Measurements from ENCODE around the gene MTHFD1L. TPM values are rescaled to one million over a fixed set of nuclear protein-coding genes. Genes with fewer than 3 reads are reported as not detected.

The MTHFD1L gene
- total RNA-seq, 1 donor from 2014 or later, result 125 TPM

GRCh38 chr6:150894935-150895552, 29.5 kb downstream of the MTHFD1L start:
- DNase-seq (ENCODE audit: low spot score), result peak; percentile 6
- Mint-ChIP-seq H3K4me3 (peak overlapping the region; percentile 47), H3K4me1 (ENCODE audit: low read depth) (peaks cover 33% of the 10 kb centered on the region), H3K36me3 (ENCODE audit: low read depth) (peaks cover 22% of the 10 kb centered on the region), H3K27me3 (ENCODE audit: insufficient read depth) (no peaks in the 10 kb centered on the region), H3K27ac (peak overlapping the region; percentile 52), H3K9me3 (no peaks in the 10 kb centered on the region)
- intact Hi-C loops (cut with micrococcal nuclease), result loop anchor here (5.0 kb wide), 1 partner anchor 117 kb away; no protein-coding TSS in a partner anchor

DNA sequence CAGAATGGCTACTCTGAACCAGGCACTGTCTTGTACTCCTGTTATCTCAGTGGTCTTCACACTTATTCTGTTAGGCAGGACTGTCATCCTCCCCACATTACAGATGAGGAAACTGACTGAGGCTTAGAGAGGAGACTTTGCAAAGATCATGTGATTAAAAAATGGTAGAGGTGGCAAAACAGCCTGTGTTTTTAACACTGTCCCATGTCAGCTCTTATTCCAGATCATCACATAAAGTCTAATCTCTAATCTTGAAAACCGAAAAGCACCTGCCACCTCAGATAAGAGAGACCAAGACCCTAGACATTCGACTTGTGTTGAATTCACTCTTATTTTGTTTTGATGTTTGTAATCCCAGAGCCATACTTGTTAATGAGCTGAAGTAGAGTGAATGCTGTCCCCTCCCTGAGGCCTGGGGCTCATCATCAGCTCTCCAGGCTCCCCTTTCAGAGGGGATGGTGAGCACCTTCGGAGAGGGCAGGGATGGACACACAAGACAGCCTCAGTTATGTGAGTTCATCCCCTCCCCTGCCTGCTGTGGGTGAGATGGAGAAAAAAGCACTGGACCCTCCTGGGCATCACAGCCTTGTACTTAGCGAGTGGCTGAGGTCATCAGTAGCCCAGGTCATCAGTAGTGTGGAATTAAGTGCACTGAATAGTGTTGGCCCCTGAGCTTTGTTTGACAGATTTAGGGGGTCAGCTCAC, 30.6 kb downstream of the MTHFD1L start:
- intact Hi-C loops (cut with micrococcal nuclease), result no loop called here
- no peak overlapping the region for H3K4me3 Mint-ChIP-seq
- peaks cover 33% of the 10 kb centered on the region for H3K4me1 Mint-ChIP-seq (ENCODE audit: low read depth)
- H3K27ac Mint-ChIP-seq, result no peak overlapping the region
- H3K9me3 Mint-ChIP-seq, result no peaks in the 10 kb centered on the region
- H3K27me3 Mint-ChIP-seq (ENCODE audit: insufficient read depth), result no peaks in the 10 kb centered on the region
- peaks cover 19% of the 10 kb centered on the region for H3K36me3 Mint-ChIP-seq (ENCODE audit: low read depth)
- no peak for DNase-seq (ENCODE audit: low spot score)

DNA sequence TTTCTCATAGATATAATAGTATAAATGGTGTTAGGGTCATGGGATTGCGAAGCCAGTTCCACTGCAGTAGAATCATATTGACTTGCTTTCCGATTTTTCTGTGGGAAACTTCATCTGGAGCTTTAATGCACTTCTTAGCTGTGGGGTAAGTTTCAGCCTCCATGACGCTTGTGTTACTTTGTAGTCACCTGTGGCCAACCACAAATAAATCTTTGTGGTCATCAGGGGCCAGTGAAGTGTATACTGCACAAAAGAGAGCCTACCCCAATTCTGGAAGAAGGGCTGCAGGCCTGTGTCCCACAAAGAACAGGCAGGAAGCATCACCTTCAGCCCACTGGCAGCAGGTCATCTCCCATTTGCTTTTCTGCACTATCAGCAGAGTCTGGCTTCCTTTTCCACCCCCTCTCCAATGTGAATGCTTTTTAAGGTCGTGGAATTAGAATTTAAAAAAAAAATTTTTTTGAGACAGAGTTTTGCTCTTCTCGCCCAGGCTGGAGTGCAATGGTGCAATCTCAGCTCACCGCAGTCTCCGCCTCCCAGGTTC, 32.0 kb downstream of the MTHFD1L start:
- H3K4me3 Mint-ChIP-seq, result no peak overlapping the region
- no peak for DNase-seq (ENCODE audit: low spot score)
- H3K27me3 Mint-ChIP-seq (ENCODE audit: insufficient read depth), result no peaks in the 10 kb centered on the region
- intact Hi-C loops (cut with micrococcal nuclease), result no loop called here
- H3K36me3 Mint-ChIP-seq (ENCODE audit: low read depth), result peaks cover 14% of the 10 kb centered on the region
- H3K27ac Mint-ChIP-seq, result no peak overlapping the region
- peaks cover 33% of the 10 kb centered on the region for H3K4me1 Mint-ChIP-seq (ENCODE audit: low read depth)
- H3K9me3 Mint-ChIP-seq, result no peaks in the 10 kb centered on the region

DNA sequence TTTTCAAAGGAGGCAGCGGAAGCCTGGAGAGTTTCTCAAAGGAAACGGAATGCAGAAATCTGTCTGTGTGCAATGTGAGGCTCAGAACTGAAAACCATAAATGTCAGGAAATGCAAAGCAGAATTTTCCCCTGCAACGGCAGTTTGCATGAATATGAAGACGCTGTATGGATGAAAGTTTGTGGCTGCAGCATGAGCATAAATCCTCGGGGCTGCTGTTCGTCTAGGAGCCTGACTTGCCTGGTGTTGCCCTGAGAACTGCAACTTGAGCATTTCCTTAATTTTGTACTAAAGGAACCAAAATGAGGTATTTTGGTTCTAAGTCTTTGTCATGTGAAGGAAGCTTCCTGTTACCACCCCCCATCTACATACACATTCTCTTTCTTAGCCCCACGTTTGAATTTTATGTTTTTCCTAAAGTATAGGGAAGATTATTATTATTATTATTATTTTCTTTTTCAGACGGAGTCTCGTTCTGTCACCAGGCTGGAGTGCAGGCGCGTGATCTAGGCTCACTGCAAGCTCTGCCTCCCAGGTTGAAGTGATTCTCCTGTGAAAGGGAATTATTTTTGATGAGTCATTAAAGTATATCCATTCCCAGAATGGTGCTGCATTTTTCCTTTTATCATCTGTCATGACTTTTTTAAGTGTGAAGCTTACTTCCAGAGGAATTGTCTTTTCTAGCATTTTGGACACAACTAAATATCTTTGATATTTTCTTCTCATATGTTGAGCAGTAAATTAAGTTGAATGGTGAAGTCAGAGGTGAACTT, 33.1 kb downstream of the MTHFD1L start:
- H3K4me3 Mint-ChIP-seq, result no peak overlapping the region
- no peak for DNase-seq (ENCODE audit: low spot score)
- H3K4me1 Mint-ChIP-seq (ENCODE audit: low read depth), result peaks cover 33% of the 10 kb centered on the region
- no peaks in the 10 kb centered on the region for H3K9me3 Mint-ChIP-seq
- H3K27ac Mint-ChIP-seq, result no peak overlapping the region
- intact Hi-C loops (cut with micrococcal nuclease), result no loop called here
- H3K27me3 Mint-ChIP-seq (ENCODE audit: insufficient read depth), result no peaks in the 10 kb centered on the region
- peaks cover 11% of the 10 kb centered on the region for H3K36me3 Mint-ChIP-seq (ENCODE audit: low read depth)

DNA sequence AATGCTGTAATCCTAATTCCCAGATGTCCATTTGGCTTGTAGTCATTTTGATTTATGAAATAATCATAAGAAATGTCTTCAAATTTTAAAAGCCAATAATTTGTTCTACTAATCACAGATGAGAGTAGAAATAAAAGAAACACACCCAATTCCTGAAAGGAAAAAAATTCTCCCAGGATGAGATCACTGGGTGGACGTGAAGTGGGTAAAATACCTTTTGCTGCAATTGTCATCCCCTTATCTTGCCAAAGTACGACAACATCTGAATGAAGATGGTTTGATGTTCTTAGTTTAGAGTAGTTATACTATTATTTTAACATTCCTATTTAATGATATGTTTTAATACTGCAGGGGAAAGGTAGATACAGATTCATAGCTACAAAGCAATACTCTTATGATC, 33.7 kb downstream of the MTHFD1L start:
- intact Hi-C loops (cut with micrococcal nuclease), result no loop called here
- Mint-ChIP-seq H3K4me3 (no peak overlapping the region), H3K9me3 (no peaks in the 10 kb centered on the region), H3K27ac (no peak overlapping the region), H3K36me3 (ENCODE audit: low read depth) (peaks cover 11% of the 10 kb centered on the region), H3K27me3 (ENCODE audit: insufficient read depth) (no peaks in the 10 kb centered on the region), H3K4me1 (ENCODE audit: low read depth) (peaks cover 28% of the 10 kb centered on the region)
- DNase-seq (ENCODE audit: low spot score), result no peak

GRCh38 chr6:150900049-150900448, 34.5 kb downstream of the MTHFD1L start:
- Mint-ChIP-seq H3K4me3 (no peak overlapping the region), H3K27ac (no peak overlapping the region), H3K4me1 (ENCODE audit: low read depth) (peaks cover 20% of the 10 kb centered on the region), H3K36me3 (ENCODE audit: low read depth) (peaks cover 10% of the 10 kb centered on the region), H3K27me3 (ENCODE audit: insufficient read depth) (no peaks in the 10 kb centered on the region), H3K9me3 (no peaks in the 10 kb centered on the region)
- DNase-seq (ENCODE audit: low spot score), result no peak
- intact Hi-C loops (cut with micrococcal nuclease), result no loop called here

GRCh38 chr6:150902142-150902776, 36.8 kb downstream of the MTHFD1L start:
- Mint-ChIP-seq H3K27me3 (ENCODE audit: insufficient read depth) (no peaks in the 10 kb centered on the region), H3K9me3 (no peaks in the 10 kb centered on the region), H3K27ac (no peak overlapping the region), H3K4me1 (ENCODE audit: low read depth) (peaks cover 9% of the 10 kb centered on the region), H3K4me3 (no peak overlapping the region), H3K36me3 (ENCODE audit: low read depth) (peaks cover 23% of the 10 kb centered on the region)
- no peak for DNase-seq (ENCODE audit: low spot score)
- intact Hi-C loops (cut with micrococcal nuclease), result no loop called here

DNA sequence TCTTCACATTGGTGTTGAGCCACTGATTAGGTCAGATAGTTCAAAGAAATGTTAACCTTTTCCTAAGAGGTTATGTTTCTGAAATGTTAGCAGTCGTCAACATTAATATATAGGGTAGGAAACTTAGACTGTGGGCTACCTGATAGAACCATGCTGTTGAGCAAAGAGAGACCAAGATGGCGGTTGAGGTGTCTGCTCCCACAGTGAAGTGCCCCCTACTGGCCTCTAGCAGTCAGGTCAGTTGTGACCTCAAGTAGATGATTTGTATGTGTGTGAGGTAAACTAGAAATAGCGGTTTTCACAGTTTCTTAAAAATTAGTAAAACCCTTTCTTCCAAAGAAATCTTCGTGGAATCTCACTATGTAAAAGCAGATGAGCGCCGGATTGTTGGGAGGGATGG, 40.3 kb downstream of the MTHFD1L start:
- Mint-ChIP-seq H3K9me3 (no peaks in the 10 kb centered on the region), H3K27me3 (ENCODE audit: insufficient read depth) (no peaks in the 10 kb centered on the region), H3K27ac (no peak overlapping the region), H3K4me3 (no peak overlapping the region), H3K36me3 (ENCODE audit: low read depth) (peaks cover 20% of the 10 kb centered on the region), H3K4me1 (ENCODE audit: low read depth) (no peaks in the 10 kb centered on the region)
- DNase-seq (ENCODE audit: low spot score), result no peak
- intact Hi-C loops (cut with micrococcal nuclease), result no loop called here

GRCh38 chr6:150906641-150907326, 41.3 kb downstream of the MTHFD1L start:
- Mint-ChIP-seq H3K9me3 (no peaks in the 10 kb centered on the region), H3K4me3 (no peak overlapping the region), H3K4me1 (ENCODE audit: low read depth) (no peaks in the 10 kb centered on the region), H3K27me3 (ENCODE audit: insufficient read depth) (no peaks in the 10 kb centered on the region), H3K27ac (no peak overlapping the region), H3K36me3 (ENCODE audit: low read depth) (peaks cover 24% of the 10 kb centered on the region)
- no peak for DNase-seq (ENCODE audit: low spot score)
- intact Hi-C loops (cut with micrococcal nuclease), result no loop called here

GRCh38 chr6:150907383-150907782, 41.9 kb downstream of the MTHFD1L start:
- H3K4me1 Mint-ChIP-seq (ENCODE audit: low read depth), result no peaks in the 10 kb centered on the region
- H3K4me3 Mint-ChIP-seq, result no peak overlapping the region
- no peak overlapping the region for H3K27ac Mint-ChIP-seq
- H3K36me3 Mint-ChIP-seq (ENCODE audit: low read depth), result peaks cover 26% of the 10 kb centered on the region
- H3K9me3 Mint-ChIP-seq, result no peaks in the 10 kb centered on the region
- intact Hi-C loops (cut with micrococcal nuclease), result no loop called here
- no peaks in the 10 kb centered on the region for H3K27me3 Mint-ChIP-seq (ENCODE audit: insufficient read depth)
- no peak for DNase-seq (ENCODE audit: low spot score)

DNA sequence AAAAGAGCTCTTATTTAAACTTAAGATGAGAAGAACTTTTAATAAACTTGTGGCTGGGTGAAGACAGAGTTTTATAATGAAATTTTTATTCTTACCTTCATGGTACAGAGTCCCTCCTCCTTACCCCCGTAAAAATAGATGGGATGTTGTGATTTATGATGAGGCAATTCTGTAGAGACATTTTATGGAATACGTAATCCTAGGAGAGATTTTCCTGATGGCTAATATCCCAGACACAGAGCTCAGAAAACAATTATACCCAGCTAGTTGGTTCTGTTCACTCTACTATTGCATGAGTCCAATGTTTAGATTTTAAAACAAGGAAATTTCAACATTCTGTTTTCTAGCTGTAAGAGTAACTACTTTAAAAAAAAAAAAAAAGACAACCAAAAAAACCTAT, 43.4 kb downstream of the MTHFD1L start:
- Mint-ChIP-seq H3K4me1 (ENCODE audit: low read depth) (no peaks in the 10 kb centered on the region), H3K4me3 (no peak overlapping the region), H3K27ac (no peak overlapping the region), H3K27me3 (ENCODE audit: insufficient read depth) (no peaks in the 10 kb centered on the region), H3K9me3 (no peaks in the 10 kb centered on the region), H3K36me3 (ENCODE audit: low read depth) (peaks cover 28% of the 10 kb centered on the region)
- intact Hi-C loops (cut with micrococcal nuclease), result no loop called here
- DNase-seq (ENCODE audit: low spot score), result no peak

- Mint-ChIP-seq H3K27ac (no peak overlapping the region), H3K27me3 (ENCODE audit: insufficient read depth) (no peaks in the 10 kb centered on the region), H3K4me3 (no peak overlapping the region), H3K36me3 (ENCODE audit: low read depth) (peaks cover 28% of the 10 kb centered on the region), H3K4me1 (ENCODE audit: low read depth) (no peaks in the 10 kb centered on the region), H3K9me3 (no peaks in the 10 kb centered on the region)
- intact Hi-C loops (cut with micrococcal nuclease), result no loop called here
- DNase-seq (ENCODE audit: low spot score), result no peak
Measured at GRCh38 chr6:150910561-150910960, 45.1 kb downstream of the MTHFD1L start.
